GM19099 (cell line): Measurements from ENCODE around the gene GBF1.

ENCODE experiments used
- POLR2A ChIP-seq: IDR thresholded peaks from 3 replicates; pipeline ENCODE4 v1.6.1; 2011; ENCODE audit warnings: low read depth; ENCODE audit not compliant: insufficient read length; ENCODE audit errors: extremely low read depth

Gene GBF1, protein sequence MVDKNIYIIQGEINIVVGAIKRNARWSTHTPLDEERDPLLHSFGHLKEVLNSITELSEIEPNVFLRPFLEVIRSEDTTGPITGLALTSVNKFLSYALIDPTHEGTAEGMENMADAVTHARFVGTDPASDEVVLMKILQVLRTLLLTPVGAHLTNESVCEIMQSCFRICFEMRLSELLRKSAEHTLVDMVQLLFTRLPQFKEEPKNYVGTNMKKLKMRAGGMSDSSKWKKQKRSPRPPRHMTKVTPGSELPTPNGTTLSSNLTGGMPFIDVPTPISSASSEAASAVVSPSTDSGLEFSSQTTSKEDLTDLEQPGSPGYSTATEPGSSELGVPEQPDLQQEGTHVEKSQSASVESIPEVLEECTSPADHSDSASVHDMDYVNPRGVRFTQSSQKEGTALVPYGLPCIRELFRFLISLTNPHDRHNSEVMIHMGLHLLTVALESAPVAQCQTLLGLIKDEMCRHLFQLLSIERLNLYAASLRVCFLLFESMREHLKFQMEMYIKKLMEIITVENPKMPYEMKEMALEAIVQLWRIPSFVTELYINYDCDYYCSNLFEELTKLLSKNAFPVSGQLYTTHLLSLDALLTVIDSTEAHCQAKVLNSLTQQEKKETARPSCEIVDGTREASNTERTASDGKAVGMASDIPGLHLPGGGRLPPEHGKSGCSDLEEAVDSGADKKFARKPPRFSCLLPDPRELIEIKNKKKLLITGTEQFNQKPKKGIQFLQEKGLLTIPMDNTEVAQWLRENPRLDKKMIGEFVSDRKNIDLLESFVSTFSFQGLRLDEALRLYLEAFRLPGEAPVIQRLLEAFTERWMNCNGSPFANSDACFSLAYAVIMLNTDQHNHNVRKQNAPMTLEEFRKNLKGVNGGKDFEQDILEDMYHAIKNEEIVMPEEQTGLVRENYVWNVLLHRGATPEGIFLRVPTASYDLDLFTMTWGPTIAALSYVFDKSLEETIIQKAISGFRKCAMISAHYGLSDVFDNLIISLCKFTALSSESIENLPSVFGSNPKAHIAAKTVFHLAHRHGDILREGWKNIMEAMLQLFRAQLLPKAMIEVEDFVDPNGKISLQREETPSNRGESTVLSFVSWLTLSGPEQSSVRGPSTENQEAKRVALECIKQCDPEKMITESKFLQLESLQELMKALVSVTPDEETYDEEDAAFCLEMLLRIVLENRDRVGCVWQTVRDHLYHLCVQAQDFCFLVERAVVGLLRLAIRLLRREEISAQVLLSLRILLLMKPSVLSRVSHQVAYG (N-terminal part only)

DNA sequence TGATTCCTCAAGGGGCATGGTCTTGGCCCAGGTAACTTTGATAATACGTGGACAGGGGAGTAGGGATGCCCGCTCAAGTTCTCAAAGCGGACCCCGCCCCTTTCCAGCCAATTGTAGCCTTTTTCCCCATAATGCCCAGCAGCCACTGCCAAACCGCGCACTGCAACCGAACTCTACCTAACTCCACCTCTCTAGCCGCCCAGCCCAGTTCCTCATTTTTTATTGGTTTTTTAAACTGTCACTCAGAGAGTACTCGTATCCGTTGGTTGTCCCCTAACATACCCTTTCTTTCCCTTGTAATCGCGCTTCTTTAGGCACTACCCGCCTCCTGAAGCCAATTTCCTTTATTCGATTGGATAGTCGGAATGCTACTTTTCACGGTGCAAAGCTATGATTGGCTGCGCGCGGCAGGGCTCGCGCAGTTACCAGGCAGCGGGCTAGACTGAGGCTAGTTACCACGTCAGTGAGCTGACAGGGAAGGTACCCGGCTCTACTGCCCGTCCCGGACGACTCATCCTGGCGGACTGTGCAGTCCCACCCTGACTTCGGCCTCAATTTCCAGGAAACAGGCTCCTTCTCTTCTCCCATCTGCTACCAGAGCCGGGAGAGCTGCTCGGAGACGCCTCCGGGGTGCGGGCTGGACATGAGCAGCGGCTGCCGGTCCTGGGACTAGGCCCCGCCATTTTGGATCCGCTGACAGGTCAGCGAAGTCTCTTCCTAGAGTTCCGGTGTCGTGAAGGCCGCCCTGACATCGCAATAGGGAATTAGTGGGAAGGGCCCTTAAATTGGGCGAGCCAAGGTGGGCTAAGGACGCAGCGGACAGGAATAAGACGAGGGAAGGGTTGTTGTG, at the start of gene GBF1:
Gene GBF1, plus strand, starts transcription at position 451 of the 850 bp plus-strand sequence. CDS start 13,407 bp downstream, outside the sequence.
- peak; percentile 83 for TF ChIP-seq POLR2A

DNA sequence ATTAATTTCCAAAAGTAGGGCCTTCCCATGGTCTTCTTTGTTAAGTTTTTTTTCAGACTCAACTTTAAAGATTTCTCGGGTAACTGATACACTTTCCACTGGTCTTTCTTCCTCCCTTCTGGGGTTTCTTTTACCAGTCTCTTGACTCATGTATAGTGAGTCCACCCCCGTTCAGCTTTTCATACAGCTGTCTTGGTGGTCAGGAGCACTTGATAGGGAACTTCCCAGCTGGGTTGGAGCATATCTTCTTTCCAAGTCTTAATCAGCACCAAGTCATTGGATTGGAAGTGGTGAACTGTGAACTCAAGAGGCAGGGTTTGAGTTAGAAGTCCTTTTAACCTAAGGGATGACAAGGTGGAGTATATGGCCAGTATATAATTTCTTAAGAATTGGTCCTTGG, 48.4 kb upstream of the GBF1 start:
- TF ChIP-seq POLR2A = no peak

DNA sequence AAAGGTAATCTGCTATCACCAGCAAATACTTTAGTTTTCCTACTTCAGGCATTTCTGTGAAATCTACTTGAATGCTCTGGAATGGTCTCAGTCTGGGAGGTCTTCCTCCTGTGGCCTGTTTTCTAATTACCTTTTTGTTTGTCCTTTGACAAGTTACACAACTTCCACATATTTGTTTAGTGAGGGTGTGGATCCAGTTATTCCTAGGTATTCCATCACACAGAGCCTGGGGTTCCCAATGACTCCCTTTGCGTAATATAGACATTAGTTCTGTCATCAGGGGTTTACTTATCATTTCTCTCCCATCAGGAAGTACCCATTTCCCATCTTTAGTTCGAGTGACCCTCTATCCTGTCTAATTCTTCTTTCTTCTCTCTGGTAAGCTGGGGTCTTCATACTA, 47.3 kb upstream of the GBF1 start:
- no peak for TF ChIP-seq POLR2A

DNA sequence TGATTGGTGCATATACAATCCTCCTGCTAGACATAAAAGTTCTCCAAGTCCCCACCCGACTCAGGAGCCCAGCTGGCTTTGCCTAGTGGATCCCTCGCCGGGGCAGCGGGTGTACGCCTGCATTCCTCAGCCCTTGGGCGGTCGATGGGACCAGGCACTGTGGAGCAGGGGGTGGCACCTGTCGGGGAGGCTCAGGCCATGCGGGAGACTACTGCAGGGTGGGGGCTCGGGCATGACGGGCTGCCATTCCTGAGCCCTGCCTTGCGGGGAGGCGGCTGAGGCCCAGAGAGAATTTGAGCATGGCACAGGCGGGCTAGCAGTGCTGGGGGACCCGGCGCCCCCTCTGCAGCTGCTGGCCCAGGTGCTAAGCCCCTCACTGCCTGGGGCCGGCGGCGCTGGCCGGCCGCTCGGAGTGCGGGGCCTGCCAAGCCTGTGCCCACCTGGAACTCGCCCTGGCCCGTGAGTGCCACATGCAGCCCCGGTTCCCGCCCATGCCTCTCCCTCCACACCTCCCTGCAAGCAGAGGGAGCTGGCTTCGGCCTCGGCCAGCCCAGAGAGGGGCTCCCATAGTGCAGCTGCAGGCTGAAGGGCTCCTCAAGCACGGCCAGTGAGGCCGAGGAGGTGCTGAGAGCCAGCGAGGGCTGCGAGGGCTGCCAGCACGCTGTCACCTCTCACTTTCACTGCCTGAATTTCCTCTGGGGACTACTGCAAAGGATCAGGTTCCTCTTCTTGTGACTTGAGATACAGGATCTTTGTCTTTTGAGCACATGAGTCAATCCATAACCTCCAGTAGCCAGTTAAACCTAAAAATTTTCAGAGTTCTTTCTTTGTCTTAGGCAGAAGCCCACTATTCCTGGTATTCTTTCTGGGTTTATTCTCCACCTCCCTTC, 44.3 kb upstream of the GBF1 start:
- TF ChIP-seq POLR2A = no peak

DNA sequence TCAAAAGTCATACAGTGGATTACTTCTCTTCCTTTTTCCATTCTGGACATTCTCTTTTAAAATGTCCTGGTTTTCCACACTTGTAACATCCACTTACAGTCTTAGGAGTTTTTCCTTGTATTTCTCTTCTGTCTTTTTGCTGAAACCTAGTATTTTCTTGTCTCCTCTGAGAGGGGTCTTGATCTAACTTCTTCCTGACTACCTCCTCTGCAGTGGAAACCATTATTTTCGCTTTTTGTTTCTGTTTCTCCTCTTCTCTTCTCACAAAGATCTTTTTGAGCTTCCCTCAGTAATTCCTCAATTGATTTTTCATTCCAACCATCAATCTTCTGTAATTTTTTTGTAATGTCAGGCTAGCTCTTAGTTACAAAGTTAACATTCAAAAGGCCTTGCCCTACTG, 42.9 kb upstream of the GBF1 start:
- TF ChIP-seq POLR2A = no peak

DNA sequence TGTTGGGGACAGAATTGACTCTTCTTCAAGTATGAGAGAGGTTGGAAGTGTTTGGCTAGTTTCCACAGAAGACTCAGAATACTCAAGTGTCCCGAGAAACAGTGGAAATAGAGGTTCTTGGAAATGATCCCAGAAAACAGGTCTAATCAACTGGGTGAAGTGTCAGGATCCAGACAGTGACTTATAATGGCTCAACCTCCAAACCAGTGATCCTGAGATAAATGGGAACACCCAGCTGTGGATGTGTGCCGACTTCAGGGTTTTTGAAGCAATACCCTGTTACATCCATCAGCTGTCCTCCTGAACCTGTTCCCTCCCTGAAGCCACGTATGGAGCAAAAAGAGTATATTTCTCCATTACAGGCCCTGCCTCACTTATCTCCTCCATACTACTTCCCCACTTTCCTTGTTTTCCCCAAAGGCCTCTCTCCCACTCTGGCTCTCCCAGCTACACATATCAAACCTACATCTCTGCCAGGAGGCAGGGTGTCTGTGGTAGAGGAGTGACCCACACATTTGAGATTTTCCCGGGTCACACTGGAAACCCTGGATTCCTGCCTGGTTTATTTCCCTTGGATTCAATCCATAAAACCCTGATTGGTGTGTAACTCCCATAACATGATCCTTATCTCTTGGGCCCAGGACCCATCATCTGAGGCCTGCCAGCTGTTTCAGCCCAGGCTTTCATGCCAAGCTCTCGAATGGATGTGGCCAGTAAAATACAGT, 36.9 kb upstream of the GBF1 start:
- TF ChIP-seq POLR2A = no peak

DNA sequence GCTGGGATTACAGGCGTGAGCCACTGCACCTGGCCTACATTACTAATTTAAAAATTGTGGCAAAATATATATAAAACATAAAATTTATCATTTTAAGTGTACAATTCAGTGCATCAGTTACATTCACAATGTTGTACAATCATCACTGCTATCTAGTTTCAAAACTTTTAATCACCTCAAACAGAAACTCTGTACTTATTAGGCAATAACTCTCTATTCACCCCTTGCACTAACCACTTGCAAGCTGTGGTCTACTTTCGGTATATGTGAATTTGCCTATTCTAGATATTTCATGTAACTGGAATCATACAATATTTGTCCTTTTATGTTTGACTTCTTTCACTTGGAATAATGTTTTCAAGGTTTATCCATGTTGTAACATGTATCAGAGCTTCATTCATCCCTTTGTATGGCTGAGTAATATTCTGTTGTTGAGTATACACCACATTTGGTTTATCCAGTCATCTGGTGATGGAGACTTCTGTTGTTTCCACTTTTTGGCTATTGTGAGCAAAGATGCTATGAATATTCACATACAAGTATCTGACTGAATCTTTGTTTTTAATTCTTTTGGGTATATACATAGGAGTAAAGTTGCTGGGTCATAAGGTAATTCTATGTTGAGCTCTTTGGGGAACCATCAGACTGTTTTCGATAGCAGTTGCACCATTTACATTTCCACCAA, 33.6 kb upstream of the GBF1 start:
- no peak for TF ChIP-seq POLR2A

DNA sequence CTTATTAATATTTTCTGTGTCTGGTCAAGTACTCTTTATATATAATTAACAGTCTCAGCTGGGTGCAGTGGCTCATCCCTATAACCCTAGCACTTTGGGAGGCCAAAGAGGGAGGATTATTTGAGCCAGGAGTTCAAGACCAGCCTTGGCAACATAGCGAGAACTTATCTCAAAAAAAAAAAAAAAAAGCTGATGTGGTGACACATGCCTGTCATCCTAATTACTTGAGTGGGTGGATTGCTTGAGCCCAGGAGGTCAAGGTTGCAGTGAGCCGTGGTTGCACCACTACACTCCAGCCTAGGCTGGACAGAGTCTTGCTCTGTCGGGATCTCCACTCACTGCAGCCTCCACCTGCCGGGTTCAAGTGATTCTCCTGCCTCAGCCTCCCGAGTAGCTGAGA, 26.0 kb upstream of the GBF1 start:
- no peak for TF ChIP-seq POLR2A

DNA sequence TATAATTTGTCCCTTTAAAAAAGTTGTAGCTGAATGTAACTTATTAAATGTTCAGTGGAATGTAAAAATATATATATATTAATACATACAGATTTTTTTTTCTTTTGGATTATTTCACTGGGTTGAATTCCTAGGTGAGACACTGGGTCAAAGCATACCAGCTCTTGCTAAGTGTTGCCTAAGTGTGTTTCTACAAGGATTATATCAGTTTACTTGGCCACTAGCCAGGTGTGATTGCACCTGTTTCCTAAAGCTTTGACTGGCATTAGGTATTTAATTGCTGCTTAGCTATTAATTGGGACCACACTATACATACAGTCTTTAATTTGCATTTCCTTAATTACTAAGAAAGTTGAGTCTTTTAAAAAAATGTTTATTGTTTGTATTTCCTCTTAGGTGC, 24.7 kb upstream of the GBF1 start:
- no peak for TF ChIP-seq POLR2A

DNA sequence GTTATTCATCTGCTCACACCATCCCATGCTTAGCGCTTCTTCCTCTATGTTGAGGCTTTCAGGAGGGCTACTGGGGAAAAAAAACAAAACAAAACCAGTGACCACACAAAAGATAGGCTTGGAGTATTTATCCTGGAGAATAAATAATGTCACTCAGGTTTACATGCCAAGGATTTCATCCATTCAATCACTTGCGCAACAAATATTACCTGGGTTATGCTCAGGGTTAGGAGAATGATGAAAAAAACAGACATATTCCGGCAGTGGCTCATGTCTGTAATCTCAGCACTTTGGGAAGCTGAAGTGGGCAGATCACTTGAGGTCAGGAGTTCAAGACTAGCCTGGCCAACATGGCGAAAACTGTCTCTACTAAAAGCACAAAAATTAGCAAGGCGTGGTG, 22.5 kb upstream of the GBF1 start:
- TF ChIP-seq POLR2A = no peak

DNA sequence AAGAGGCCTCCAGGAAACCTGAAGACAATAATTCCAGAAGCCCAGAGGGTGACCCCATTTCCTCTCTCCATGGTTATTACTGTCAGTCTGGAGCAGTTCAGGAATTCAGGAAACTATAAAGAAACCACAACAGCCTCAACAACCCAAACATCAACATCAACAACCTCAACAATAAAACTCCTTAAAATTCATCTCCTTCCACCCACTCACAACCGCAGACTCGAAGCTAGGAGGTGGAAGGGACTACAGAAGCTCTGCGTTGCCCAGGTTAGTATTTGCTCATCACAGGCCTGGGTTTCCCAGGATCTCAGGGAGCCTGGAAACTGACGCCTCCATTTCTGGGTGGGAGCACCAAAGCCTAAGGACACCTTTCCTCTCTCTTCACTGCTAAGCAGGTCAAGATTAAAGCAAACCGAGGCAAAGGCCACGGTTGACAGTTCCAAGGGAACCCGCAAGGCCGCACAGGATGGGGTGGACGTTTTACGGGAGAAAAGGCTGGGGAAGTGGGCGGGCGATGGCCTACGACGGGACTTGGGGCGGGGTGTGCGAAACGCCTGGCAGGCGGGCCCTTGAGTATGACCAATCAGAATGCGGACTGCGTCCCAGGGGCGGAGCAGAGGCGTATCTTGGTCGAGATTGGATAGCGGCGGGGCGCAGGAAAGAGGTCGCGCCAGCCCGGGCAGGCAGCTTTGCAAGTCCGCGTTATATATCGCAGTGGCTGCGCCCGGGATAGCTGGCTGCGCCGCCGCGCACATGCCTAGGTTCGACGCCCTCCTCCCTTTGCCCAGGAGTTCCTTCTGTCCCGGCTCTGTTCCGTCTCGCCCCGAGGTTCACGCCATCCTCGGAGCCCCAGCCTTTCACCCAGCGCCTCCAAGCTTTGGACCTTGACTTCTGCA, 19.4 kb upstream of the GBF1 start, which contains the start of gene ELOVL3:
Gene ELOVL3, plus strand, starts transcription at position 654 of the 896 bp plus-strand sequence. CDS start 250 bp downstream, outside the sequence.
- TF ChIP-seq POLR2A = no peak
